Stomach (tissue), 4 donors: Measurements from ENCODE around the gene STARD10.

Experiments
- EP300 ChIP-seq: sonication (generic); formaldehyde crosslinking; IDR thresholded peaks from one replicate; pipeline ENCODE4 v1.6.1; 2017; ENCODE audit warnings: antibody characterized with exemption
- POLR2A ChIP-seq, 4 donors: fragments of 450-650 bp; IDR thresholded peaks; one replicate each; pipeline ENCODE4 v1.6.1; 2016; ENCODE audit warnings: antibody characterized with exemption in 4 of 4, control low read depth in 2 of 4, mild to moderate bottlenecking in 1 of 4, moderate library complexity in 1 of 4
- POLR2AphosphoS5 ChIP-seq, 3 donors: sonication (generic); formaldehyde crosslinking; IDR thresholded peaks; one replicate each; pipeline ENCODE4 v1.6.1; 2016; ENCODE audit warnings: antibody characterized with exemption in 3 of 3
- TF ChIP-seq, protein P1 (sequence below), 7 experiments: fragments of 450-650 bp in 4 of 7; fragments of 200-600 bp in 3 of 7; sonication (generic) in 3 of 7; IDR thresholded peaks; one replicate each; pipeline ENCODE4 v1.5.1; 2016 to 2019; ENCODE audit warnings: antibody characterized with exemption in 7 of 7, control low read depth in 2 of 7, mild to moderate bottlenecking in 1 of 7

DNA sequence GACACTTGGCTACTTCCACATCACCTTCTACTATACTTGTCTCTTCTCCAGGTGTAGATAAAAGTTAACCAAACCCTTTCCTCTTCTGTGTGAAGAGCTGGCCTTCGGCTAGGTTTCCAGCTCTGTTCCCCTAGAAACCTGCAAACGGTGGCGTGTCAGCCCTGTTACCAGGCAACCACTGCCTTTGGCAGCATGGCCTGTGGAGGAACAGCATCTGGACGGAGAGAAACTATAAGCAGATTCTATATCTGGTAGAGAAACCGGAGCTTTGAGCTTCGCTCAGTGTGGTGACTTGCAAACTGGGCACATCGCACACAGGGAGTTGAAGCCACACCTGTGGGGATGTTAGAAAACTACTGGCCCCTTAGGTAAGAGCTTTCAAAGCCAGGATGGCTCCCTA is 77.6 kb downstream of the STARD10 start:
- TF ChIP-seq, protein P1, sequence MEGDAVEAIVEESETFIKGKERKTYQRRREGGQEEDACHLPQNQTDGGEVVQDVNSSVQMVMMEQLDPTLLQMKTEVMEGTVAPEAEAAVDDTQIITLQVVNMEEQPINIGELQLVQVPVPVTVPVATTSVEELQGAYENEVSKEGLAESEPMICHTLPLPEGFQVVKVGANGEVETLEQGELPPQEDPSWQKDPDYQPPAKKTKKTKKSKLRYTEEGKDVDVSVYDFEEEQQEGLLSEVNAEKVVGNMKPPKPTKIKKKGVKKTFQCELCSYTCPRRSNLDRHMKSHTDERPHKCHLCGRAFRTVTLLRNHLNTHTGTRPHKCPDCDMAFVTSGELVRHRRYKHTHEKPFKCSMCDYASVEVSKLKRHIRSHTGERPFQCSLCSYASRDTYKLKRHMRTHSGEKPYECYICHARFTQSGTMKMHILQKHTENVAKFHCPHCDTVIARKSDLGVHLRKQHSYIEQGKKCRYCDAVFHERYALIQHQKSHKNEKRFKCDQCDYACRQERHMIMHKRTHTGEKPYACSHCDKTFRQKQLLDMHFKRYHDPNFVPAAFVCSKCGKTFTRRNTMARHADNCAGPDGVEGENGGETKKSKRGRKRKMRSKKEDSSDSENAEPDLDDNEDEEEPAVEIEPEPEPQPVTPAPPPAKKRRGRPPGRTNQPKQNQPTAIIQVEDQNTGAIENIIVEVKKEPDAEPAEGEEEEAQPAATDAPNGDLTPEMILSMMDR (IDR thresholded peaks at IDR 0.05), result no peak
- TF ChIP-seq EP300 (no peak), POLR2A (IDR thresholded peaks at IDR 0.05) (no peak), POLR2AphosphoS5 (IDR thresholded peaks at IDR 0.05) (no peak)
